Measurements from ENCODE around the gene GALM.

GALM gene

GRCh38 chr2:38763728-38764127 lies 97.8 kb downstream of the GALM start:
- DNase-seq (ENCODE audit: extremely low spot score), result no peak
- POLR2A ChIA-PET, result interaction anchor here (4.4 kb wide), 1 partner anchor 13 kb away, joined by 61 read pairs; the partner anchor contains the start of gene SRSF7
- TF ChIP-seq, protein P1, sequence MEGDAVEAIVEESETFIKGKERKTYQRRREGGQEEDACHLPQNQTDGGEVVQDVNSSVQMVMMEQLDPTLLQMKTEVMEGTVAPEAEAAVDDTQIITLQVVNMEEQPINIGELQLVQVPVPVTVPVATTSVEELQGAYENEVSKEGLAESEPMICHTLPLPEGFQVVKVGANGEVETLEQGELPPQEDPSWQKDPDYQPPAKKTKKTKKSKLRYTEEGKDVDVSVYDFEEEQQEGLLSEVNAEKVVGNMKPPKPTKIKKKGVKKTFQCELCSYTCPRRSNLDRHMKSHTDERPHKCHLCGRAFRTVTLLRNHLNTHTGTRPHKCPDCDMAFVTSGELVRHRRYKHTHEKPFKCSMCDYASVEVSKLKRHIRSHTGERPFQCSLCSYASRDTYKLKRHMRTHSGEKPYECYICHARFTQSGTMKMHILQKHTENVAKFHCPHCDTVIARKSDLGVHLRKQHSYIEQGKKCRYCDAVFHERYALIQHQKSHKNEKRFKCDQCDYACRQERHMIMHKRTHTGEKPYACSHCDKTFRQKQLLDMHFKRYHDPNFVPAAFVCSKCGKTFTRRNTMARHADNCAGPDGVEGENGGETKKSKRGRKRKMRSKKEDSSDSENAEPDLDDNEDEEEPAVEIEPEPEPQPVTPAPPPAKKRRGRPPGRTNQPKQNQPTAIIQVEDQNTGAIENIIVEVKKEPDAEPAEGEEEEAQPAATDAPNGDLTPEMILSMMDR (IDR thresholded peaks at IDR 0.05; ENCODE audit: control extremely low read depth, extremely low read depth, low read depth, missing control alignments), result no peak
- CTCF ChIA-PET, result interaction anchor here (1.0 to 1.2 kb wide), 2 partner anchors 12 to 20 kb away, joined by 3 read pairs; no protein-coding TSS in a partner anchor

- DNase-seq (ENCODE audit: extremely low spot score), result no peak
- POLR2A ChIA-PET, result no interaction called here
- TF ChIP-seq, protein P1 (IDR thresholded peaks at IDR 0.05; ENCODE audit: control extremely low read depth, extremely low read depth, low read depth, missing control alignments), result no peak
- CTCF ChIA-PET, result no interaction called here
These were observed 99.2 kb downstream of the GALM start for GRCh38 chr2:38765149-38765548.

GRCh38 chr2:38765551-38765950 lies 99.6 kb downstream of the GALM start:
- DNase-seq (ENCODE audit: extremely low spot score), result no peak
- POLR2A ChIA-PET, result no interaction called here
- CTCF ChIA-PET, result no interaction called here
- TF ChIP-seq, protein P1 (IDR thresholded peaks at IDR 0.05; ENCODE audit: control extremely low read depth, extremely low read depth, low read depth, missing control alignments), result no peak

DNA sequence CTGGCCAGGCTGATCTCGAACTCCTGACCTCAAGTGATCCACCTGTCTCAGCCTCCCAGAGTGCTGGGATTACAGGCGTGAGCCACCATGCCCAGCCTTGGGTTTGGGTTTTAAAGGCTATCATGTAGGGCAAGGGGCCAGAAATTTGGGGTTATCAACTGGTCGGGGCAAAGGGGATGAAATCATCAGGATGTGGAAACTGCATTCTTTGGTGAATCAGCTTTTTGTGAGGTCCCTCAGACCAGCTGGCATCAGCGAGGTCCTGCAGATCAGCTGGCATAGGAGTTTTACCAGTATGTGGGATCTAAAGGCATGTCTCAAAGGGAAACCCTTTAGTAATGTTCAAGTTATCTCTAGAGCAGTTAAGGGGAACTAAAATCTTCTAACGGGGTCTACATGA lies 105.7 kb downstream of the GALM start:
- TF ChIP-seq, protein P1 (IDR thresholded peaks at IDR 0.05; ENCODE audit: control extremely low read depth, extremely low read depth, low read depth, missing control alignments), result no peak
- CTCF ChIA-PET, result no interaction called here
- DNase-seq (ENCODE audit: extremely low spot score), result no peak
- POLR2A ChIA-PET, result interaction anchor here (0.7 to 3.8 kb wide), 3 partner anchors 18 to 21 kb away, joined by 5 to 26 read pairs (median 6); partner anchors contain the start of gene SRSF7

DNA sequence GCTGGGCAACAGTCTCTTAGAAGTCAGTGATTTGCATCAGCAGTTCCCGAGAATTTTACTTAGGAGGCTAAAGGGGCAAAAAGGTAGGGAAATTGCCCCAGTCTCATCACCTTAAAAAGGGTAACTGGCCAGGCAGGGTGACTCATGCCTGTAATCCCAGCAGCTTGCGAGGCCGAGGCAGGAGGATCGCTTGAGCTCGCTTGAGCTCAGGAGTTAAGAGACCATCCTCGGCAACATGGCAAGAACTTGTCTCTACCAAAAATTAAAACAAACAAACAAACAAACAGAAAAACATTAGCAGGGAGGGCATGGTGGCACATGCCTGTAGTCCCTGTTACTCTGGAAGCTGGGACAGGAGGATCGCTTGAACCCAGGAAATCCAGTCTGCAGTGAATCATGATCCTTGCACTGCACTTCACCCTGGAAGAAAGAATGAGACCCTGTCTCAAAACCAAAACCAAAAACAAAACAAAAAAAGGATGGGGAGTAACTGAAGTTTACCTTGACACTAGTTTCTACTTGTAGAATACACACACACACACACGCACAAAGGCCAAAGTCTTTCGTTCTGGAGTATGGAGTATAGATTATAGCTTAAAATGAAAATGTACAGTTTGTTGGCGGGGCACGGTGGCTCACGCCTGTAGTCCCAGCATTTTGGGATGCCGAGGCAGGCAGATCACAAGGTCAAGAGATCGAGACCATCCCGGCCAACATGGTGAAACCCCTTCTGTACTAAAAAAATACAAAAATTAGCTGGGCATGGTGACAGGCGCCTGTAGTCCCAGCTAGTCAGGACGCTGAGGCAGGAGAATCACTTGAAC lies 109.4 kb downstream of the GALM start:
- no peak for DNase-seq (ENCODE audit: extremely low spot score)
- TF ChIP-seq, protein P1 (IDR thresholded peaks at IDR 0.05; ENCODE audit: control extremely low read depth, extremely low read depth, low read depth, missing control alignments), result no peak
- CTCF ChIA-PET, result interaction anchor here (1.0 to 1.2 kb wide), 3 partner anchors 8 to 240 kb away, joined by 3 read pairs; no protein-coding TSS in a partner anchor
- POLR2A ChIA-PET, result interaction anchor here (2.9 kb wide), 1 partner anchor 24 kb away, joined by 17 read pairs; the partner anchor contains the start of gene SRSF7

DNA sequence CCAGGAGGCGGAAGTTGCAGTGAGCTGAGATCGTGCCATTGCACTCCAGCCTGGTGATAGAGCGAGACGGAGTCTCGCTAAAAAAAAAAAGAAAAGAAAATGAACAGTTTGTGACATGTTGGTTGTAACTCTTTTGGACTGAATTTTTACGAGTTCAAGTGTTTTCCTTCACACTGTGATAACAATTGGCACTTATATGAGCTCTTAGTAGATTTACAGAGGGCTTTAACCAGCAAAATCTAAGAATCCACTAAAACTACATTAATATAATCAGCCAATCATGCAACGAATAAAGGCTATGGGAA lies 110.0 kb downstream of the GALM start:
- ChIA-PET CTCF (interaction anchor here (1.0 to 1.2 kb wide), 2 partner anchors 9 to 12 kb away, joined by 3 read pairs; no protein-coding TSS in a partner anchor), POLR2A (interaction anchor here (2.9 kb wide), 1 partner anchor 25 kb away, joined by 17 read pairs; the partner anchor contains the start of gene SRSF7)
- DNase-seq (ENCODE audit: extremely low spot score), result no peak
- TF ChIP-seq, protein P1 (IDR thresholded peaks at IDR 0.05; ENCODE audit: control extremely low read depth, extremely low read depth, low read depth, missing control alignments), result no peak
